Gastrocnemius medialis (tissue), 4 donors: ENCODE results near the gene RPS13. TPM values are rescaled to one million over a fixed set of nuclear protein-coding genes. Genes with fewer than 3 reads are reported as not detected.
"Not testable (repeated sequence)": the region's sequence is repeated elsewhere in the genome, so short reads cannot be mapped to it uniquely, and the experiment has no call there.

Experiments used
- ATAC-seq, 2 donors: fragments of 150-250 bp; one replicate each; pipeline ENCODE4 v1.9.1; 2016
- DNase-seq, 2 donors: peaks; one replicate each; pipeline ENCODE4 v3.0.0-alpha.2; 2019
- H3K27ac ChIP-seq, 4 donors: fragments of 200-600 bp; sonication (generic); 1 replicate in 1 of 4; 2 replicates in 3 of 4; pipeline ENCODE4 v1.5.1; 2016 to 2018; ENCODE audit warnings: mild to moderate bottlenecking in 2 of 4, moderate library complexity in 1 of 4
- H3K27me3 ChIP-seq, 3 donors: fragments of 200-600 bp; sonication (generic) in 2 of 3; 1 replicate in 1 of 3; 2 replicates in 2 of 3; pipeline versions ENCODE4 v1.5.1 to v1.6.0; 2016 to 2019; ENCODE audit warnings: mild to moderate bottlenecking in 1 of 3, moderate library complexity in 1 of 3
- H3K36me3 ChIP-seq, 2 donors: fragments of 200-600 bp; sonication (generic) in 1 of 2; one replicate each; pipeline ENCODE4 v1.5.1; 2017 to 2018
- H3K4me1 ChIP-seq, 2 donors: fragments of 200-600 bp; sonication (generic) in 1 of 2; one replicate each; pipeline ENCODE4 v1.5.1; 2016 to 2017; ENCODE audit warnings: mild to moderate bottlenecking in 2 of 2
- H3K4me3 ChIP-seq, 4 donors: fragments of 200-600 bp; sonication (generic) in 3 of 4; 1 replicate in 1 of 4; 2 replicates in 3 of 4; pipeline ENCODE4 v1.5.1; 2016 to 2019; ENCODE audit warnings: mild to moderate bottlenecking in 2 of 4
- H3K9me3 ChIP-seq, 3 donors: fragments of 200-600 bp; sonication (generic) in 2 of 3; 1 replicate in 1 of 3; 2 replicates in 2 of 3; pipeline ENCODE4 v1.5.1; 2016 to 2019
- CTCF ChIP-seq, 5 experiments: fragments of 450-650 bp in 3 of 5; fragments of 200-600 bp in 2 of 5; sonication (generic) in 2 of 5; IDR thresholded peaks in 4 of 5; conservative IDR thresholded peaks in 1 of 5; 1 replicate in 4 of 5; 2 replicates in 1 of 5; pipeline ENCODE4 v1.5.1; 2016 to 2019; ENCODE audit warnings: antibody characterized with exemption in 5 of 5, mild to moderate bottlenecking in 3 of 5, moderate library complexity in 3 of 5
- POLR2A ChIP-seq, 2 donors: fragments of 450-650 bp; IDR thresholded peaks; one replicate each; pipeline ENCODE4 v1.6.1; 2017; ENCODE audit warnings: antibody characterized with exemption in 2 of 2, mild to moderate bottlenecking in 2 of 2, moderate library complexity in 2 of 2
- in situ Hi-C, 4 donors: fragments of 200-750 bp; cut with MboI; loops; one replicate each; pipeline versions ENCODE4 v1.15.0 to v1.8.0; 2017; ENCODE audit warnings: low sequenced_read_pairs in 4 of 4
- intact Hi-C: fragments of 100-400 bp; cut with DNase I; formaldehyde crosslinking; loops from one replicate; pipeline ENCODE4 v1.15.1; 2023; ENCODE audit warnings: low total_unique reads
- total RNA-seq, 4 donors: library from RNA; depleted of rRNA; stranded (reverse); fragments of >200 nt; gene quantifications; one replicate each; pipeline versions ENCODE4 v1.1.0 to v1.2.3, GENCODE V29; 2016

Gene RPS13
- total RNA-seq, 4 donors from 2014 or later = 1,365 to 1,604 (median 1,491) TPM

GRCh38 chr11:17036666-17037658, 40.5 kb downstream of the RPS13 start:
- ATAC-seq = no peak
- in situ Hi-C loops = no loop called here
- H3K27ac ChIP-seq = no peak overlapping the region
- H3K27me3 ChIP-seq = no peaks in the 10 kb centered on the region
- no peak for DNase-seq
- H3K4me3 ChIP-seq = no peak overlapping the region
- H3K36me3 ChIP-seq = no peaks in the 10 kb centered on the region
- intact Hi-C loops = no loop called here
- H3K4me1 ChIP-seq = no peaks in the 10 kb centered on the region
- H3K9me3 ChIP-seq = no peaks in the 10 kb centered on the region
- TF ChIP-seq POLR2A (IDR thresholded peaks at IDR 0.05) (no peak), CTCF (IDR thresholded peaks at IDR 0.05 in 4 of 5, conservative IDR thresholded peaks at IDR 0.05 in 1 of 5) (no peak)

GRCh38 chr11:17034027-17034426, 43.4 kb downstream of the RPS13 start:
- H3K27ac ChIP-seq, intact Hi-C loops, H3K4me1 ChIP-seq, H3K4me3 ChIP-seq, ATAC-seq, H3K9me3 ChIP-seq, H3K36me3 ChIP-seq, DNase-seq, H3K27me3 ChIP-seq, in situ Hi-C loops: not testable (repeated sequence)

- Histone ChIP-seq H3K4me1 (no peaks in the 10 kb centered on the region), H3K9me3 (no peaks in the 10 kb centered on the region), H3K27ac (no peak overlapping the region), H3K4me3 (no peak overlapping the region), H3K27me3 (no peaks in the 10 kb centered on the region), H3K36me3 (no peaks in the 10 kb centered on the region)
- no peak for TF ChIP-seq CTCF (IDR thresholded peaks at IDR 0.05 in 4 of 5, conservative IDR thresholded peaks at IDR 0.05 in 1 of 5)
- no peak for TF ChIP-seq POLR2A (IDR thresholded peaks at IDR 0.05)
- in situ Hi-C loops = no loop called here
- DNase-seq = no peak
- intact Hi-C loops = no loop called here
- no peak for ATAC-seq
These were observed 50.9 kb downstream of the RPS13 start for GRCh38 chr11:17026487-17027082.

- no peak for ATAC-seq
- TF ChIP-seq CTCF (IDR thresholded peaks at IDR 0.05 in 4 of 5, conservative IDR thresholded peaks at IDR 0.05 in 1 of 5) (no peak), POLR2A (IDR thresholded peaks at IDR 0.05) (no peak)
- no peak overlapping the region for H3K4me3 ChIP-seq
- no peaks in the 10 kb centered on the region for H3K36me3 ChIP-seq
- no peak for DNase-seq
- H3K27me3 ChIP-seq = no peaks in the 10 kb centered on the region
- in situ Hi-C loops = no loop called here
- H3K4me1 ChIP-seq = no peaks in the 10 kb centered on the region
- no peaks in the 10 kb centered on the region for H3K9me3 ChIP-seq
- H3K27ac ChIP-seq = no peak overlapping the region
- intact Hi-C loops = no loop called here
These were observed 52.5 kb downstream of the RPS13 start for GRCh38 chr11:17024924-17025323.

Other genes starting within 250 kb of the RPS13 start
- 1 to 10 TPM in 3 of 4 donors, under 1 TPM in 1; 0.72 to 3.6 (median 2.2) TPM for gene PLEKHA7, start 63.3 kb downstream of the RPS13 start, total RNA-seq
- 10 to 100 TPM in 3 of 4 donors, 1 to 10 TPM in 1; 8.8 to 21.0 (median 14.8) TPM for gene PIK3C2A, start 130.3 kb upstream of the RPS13 start, total RNA-seq
- gene NUCB2, start 199.1 kb upstream of the RPS13 start, total RNA-seq = 10 to 100 TPM; 15.1 to 59.1 (median 39.1) TPM